ENCODE results near the gene RPL19. TPM values are rescaled to one million over a fixed set of nuclear protein-coding genes. Genes with fewer than 3 reads are reported as not detected.

The RPL19 gene
- total and polyA plus RNA-seq, 4 donors, result 1,387 to 4,055 (median 1,971) TPM

DNA sequence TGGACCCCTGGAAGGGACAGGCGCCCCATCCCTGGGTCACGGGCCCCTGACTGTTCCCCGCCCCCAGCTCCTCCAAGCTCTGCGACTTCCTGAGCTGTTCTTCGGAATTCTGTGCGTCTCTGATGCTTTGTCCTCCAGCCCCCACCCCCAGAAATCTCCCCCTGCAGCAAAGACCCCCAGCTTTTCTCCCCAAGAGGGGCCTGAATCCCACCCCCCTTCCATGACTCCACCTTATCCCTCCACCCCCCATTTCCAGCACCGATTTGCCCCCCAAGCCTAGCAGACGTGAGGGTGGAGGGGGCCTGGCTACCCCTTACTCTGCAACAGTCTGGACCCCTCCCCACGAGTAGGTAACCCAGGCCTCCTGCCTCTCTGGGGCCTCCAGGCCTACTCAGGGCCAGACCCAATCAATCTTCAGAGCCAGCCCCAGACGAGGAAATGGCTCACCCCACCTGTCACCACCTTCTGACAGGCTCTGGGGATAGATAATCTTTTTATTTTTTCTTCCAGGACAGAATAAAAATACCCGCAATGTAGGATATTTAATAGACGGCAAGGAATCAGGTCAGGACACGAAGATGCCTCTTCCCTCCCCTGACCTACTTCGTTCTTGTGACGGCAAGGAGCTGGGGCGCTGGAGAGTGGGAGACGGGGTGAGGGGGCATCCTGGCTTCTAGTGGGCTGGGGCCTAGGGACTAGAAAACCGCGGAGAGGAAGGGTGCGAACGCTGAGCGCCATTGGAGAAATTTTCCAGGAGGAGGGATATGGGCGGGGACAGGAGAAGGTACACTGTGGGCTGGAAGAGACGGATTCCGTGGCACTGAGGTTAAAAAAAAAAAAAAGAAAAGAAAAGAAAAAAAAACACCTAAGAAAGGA lies 47.9 kb upstream of the RPL19 start:
- ATAC-seq (ENCODE audit: insufficient read depth, low FRiP score), result no peak
- Histone ChIP-seq H3K27ac (ENCODE audit: low read depth in 1 of 2, low read length in 1 of 2) (no peak overlapping the region), H3K9me3 (ENCODE audit: control insufficient read depth in 4 of 4, insufficient read depth in 3 of 4, low read length in 3 of 4) (no peaks in the 10 kb centered on the region), H3K4me1 (ENCODE audit: control insufficient read depth in 5 of 5, insufficient read depth in 5 of 5, low read length in 5 of 5) (peaks cover 0 to 18% (median 0%) of the 10 kb centered on the region in 5 donors), H3K4me3 (peak overlapping the region; percentile 16), H3K9ac (ENCODE audit: insufficient read depth in 1 of 2, low read length in 2 of 2) (no peak overlapping the region), H3K36me3 (ENCODE audit: control insufficient read depth in 4 of 4, insufficient read depth in 4 of 4, low read length in 4 of 4) (no peaks in the 10 kb centered on the region), H3K27me3 (ENCODE audit: control insufficient read depth in 3 of 3, insufficient read depth in 3 of 3, low read length in 2 of 3) (peaks cover 0 to 22% (median 8%) of the 10 kb centered on the region in 3 donors)
- no peak for DNase-seq
- 11 to 16% methylated on average over 25 of the region's 25 CpGs for WGBS, 2 donors
- TF ChIP-seq, protein P1, sequence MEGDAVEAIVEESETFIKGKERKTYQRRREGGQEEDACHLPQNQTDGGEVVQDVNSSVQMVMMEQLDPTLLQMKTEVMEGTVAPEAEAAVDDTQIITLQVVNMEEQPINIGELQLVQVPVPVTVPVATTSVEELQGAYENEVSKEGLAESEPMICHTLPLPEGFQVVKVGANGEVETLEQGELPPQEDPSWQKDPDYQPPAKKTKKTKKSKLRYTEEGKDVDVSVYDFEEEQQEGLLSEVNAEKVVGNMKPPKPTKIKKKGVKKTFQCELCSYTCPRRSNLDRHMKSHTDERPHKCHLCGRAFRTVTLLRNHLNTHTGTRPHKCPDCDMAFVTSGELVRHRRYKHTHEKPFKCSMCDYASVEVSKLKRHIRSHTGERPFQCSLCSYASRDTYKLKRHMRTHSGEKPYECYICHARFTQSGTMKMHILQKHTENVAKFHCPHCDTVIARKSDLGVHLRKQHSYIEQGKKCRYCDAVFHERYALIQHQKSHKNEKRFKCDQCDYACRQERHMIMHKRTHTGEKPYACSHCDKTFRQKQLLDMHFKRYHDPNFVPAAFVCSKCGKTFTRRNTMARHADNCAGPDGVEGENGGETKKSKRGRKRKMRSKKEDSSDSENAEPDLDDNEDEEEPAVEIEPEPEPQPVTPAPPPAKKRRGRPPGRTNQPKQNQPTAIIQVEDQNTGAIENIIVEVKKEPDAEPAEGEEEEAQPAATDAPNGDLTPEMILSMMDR (IDR thresholded peaks at IDR 0.05; ENCODE audit: control extremely low read depth, extremely low read depth), result no peak

DNA sequence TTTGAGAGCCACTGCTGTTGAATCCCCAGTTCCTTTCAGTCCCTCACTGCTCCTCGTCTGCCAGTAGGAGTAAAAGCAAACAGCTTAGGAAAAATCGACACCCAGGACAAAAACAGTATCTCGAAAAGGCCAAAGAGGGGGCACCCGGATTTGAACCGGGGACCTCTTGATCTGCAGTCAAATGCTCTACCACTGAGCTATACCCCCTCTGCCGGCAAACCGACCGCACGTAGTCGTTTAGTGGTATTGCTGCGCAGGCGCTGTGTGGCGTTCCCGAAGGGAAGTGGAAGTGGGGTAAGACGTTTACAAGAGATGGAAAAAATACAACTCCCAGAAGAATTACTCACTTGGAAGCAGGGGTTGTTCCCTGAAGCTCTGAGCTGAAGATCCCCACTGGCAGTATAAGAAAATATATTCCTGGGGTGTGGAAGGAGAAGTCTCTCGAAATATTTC lies 46.5 kb upstream of the RPL19 start:
- Histone ChIP-seq H3K4me1 (ENCODE audit: control insufficient read depth in 5 of 5, insufficient read depth in 5 of 5, low read length in 5 of 5) (peaks cover 0 to 18% (median 0%) of the 10 kb centered on the region in 5 donors), H3K9me3 (ENCODE audit: control insufficient read depth in 4 of 4, insufficient read depth in 3 of 4, low read length in 3 of 4) (no peaks in the 10 kb centered on the region), H3K27ac (ENCODE audit: low read depth in 1 of 2, low read length in 1 of 2) (peak overlapping the region; percentile 71 to 82), H3K4me3 (peak overlapping the region; percentile 43), H3K9ac (ENCODE audit: insufficient read depth in 1 of 2, low read length in 2 of 2) (peak overlapping the region in 1 of 2 donors; percentile 85), H3K27me3 (ENCODE audit: control insufficient read depth in 3 of 3, insufficient read depth in 3 of 3, low read length in 2 of 3) (peaks cover 0 to 19% (median 8%) of the 10 kb centered on the region in 3 donors), H3K36me3 (ENCODE audit: control insufficient read depth in 4 of 4, insufficient read depth in 4 of 4, low read length in 4 of 4) (no peaks in the 10 kb centered on the region)
- 0% methylated on average over 16 of the region's 16 CpGs for WGBS, 2 donors
- TF ChIP-seq, protein P1 (IDR thresholded peaks at IDR 0.05; ENCODE audit: control extremely low read depth, extremely low read depth), result no peak
- ATAC-seq (ENCODE audit: insufficient read depth, low FRiP score), result peak; percentile 73
- peak; percentile 96 to 97 (median 97) for DNase-seq

DNA sequence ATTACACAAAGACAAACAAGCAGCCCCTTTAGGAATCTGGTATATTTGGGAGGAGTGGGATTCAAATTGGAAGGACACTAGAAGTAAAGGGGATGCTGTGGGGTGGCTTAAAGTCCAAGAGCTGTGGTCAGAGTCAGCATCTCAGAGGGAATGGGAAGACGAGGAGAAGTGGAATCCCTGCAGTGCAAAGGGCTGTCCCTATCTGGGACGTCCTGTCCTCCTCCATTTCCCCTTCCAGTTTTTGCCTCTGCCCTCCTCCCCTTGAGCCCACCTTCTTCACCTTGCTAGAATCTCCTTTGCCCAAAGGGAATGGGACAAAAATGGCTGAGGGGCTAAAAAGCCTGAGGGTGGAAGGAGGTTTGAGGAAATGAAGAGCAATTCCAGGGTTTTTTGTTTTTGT lies 44.4 kb upstream of the RPL19 start:
- Histone ChIP-seq H3K9me3 (ENCODE audit: control insufficient read depth in 4 of 4, insufficient read depth in 3 of 4, low read length in 3 of 4) (no peaks in the 10 kb centered on the region), H3K27me3 (ENCODE audit: control insufficient read depth in 3 of 3, insufficient read depth in 3 of 3, low read length in 2 of 3) (peaks cover 0 to 7% (median 5%) of the 10 kb centered on the region in 3 donors), H3K9ac (ENCODE audit: insufficient read depth in 1 of 2, low read length in 2 of 2) (no peak overlapping the region), H3K4me1 (ENCODE audit: control insufficient read depth in 5 of 5, insufficient read depth in 5 of 5, low read length in 5 of 5) (peaks cover 0 to 18% (median 0%) of the 10 kb centered on the region in 5 donors), H3K27ac (ENCODE audit: low read depth in 1 of 2, low read length in 1 of 2) (no peak overlapping the region), H3K36me3 (ENCODE audit: control insufficient read depth in 4 of 4, insufficient read depth in 4 of 4, low read length in 4 of 4) (no peaks in the 10 kb centered on the region), H3K4me3 (no peak overlapping the region)
- no peak for DNase-seq
- TF ChIP-seq, protein P1 (IDR thresholded peaks at IDR 0.05; ENCODE audit: control extremely low read depth, extremely low read depth), result no peak
- WGBS, 2 donors, result 52 to 55% methylated on average over 2 of the region's 2 CpGs
- ATAC-seq (ENCODE audit: insufficient read depth, low FRiP score), result no peak

Measured in lung (tissue), 12 donors.